ENCODE results near the gene ADGRL2.

Gene ADGRL2

DNA sequence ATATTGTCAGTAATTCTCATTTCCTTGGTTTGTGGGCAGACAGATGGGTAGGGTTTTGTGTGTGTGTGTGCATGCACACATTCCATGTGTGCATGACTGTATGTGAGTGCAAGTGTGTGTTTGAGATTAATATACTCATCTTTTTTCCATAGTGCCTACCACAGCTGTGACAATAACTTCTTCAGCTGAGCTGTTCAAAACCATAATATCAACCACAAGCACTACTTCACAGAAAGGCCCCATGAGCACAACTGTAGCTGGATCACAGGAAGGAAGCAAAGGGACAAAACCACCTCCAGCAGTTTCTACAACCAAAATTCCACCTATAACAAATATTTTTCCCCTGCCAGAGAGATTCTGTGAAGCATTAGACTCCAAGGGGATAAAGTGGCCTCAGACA lies 149.3 kb downstream of the ADGRL2 start:
- H3K27ac ChIP-seq: no peak overlapping the region
- TF ChIP-seq ZFX (IDR thresholded peaks at IDR 0.05; ENCODE audit: borderline replicate concordance): no peak
- TF ChIP-seq, protein P1, sequence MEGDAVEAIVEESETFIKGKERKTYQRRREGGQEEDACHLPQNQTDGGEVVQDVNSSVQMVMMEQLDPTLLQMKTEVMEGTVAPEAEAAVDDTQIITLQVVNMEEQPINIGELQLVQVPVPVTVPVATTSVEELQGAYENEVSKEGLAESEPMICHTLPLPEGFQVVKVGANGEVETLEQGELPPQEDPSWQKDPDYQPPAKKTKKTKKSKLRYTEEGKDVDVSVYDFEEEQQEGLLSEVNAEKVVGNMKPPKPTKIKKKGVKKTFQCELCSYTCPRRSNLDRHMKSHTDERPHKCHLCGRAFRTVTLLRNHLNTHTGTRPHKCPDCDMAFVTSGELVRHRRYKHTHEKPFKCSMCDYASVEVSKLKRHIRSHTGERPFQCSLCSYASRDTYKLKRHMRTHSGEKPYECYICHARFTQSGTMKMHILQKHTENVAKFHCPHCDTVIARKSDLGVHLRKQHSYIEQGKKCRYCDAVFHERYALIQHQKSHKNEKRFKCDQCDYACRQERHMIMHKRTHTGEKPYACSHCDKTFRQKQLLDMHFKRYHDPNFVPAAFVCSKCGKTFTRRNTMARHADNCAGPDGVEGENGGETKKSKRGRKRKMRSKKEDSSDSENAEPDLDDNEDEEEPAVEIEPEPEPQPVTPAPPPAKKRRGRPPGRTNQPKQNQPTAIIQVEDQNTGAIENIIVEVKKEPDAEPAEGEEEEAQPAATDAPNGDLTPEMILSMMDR (IDR thresholded peaks at IDR 0.05): no peak

DNA sequence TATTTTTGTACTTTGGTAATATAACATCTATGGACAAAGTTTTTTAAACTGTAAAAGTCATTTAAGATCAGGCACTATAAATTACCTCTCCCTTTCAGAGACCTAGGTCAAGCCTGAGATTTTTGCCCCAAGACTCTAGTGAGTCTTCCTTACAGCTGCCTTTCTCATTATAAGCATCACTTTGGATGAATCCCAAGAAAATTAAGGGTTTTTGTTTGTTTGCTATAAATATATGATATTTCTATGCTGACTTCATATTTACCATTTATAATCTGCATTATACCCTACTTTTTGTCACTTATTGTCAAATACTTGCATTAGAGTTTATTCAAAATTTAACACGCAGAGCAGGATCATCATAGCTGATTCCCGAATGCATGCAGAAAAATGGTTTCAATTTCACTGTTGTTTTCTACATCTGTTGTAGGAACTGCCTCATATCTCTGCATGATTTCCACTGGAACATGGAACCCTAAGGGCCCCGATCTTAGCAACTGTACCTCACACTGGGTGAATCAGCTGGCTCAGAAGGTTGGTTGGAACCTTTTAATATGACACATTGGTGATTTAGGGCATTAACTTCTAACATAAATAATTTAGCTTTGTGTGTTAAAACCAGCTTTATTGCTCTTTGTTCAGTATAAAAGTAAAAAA lies 150.0 kb downstream of the ADGRL2 start:
- no peak for TF ChIP-seq ZFX (IDR thresholded peaks at IDR 0.05; ENCODE audit: borderline replicate concordance)
- TF ChIP-seq, protein P1 (IDR thresholded peaks at IDR 0.05): no peak

DNA sequence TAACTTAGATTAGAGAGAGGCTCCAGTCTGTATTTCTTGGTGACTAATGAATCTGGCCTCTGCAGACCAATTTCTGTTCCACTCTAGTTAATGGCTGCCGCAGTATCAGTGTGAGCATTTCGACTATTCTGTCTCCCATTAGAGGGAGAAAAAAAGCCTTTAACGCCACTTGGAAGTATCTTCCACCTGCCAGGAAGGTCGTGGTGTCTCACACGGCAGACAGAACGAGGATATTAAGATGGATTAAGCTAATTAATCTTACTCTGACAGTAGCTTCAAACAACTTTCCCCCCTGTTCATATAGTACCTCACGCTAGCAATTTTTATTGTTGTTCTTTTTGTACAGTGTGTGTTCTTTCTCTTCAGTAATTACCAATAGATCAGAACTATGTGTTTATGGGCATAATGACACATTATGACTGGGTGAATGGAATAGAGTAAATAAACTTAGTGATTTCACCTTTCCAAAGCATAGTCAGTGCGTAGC lies 153.8 kb downstream of the ADGRL2 start:
- no peak overlapping the region for H3K27ac ChIP-seq
- no peak for TF ChIP-seq ZFX (IDR thresholded peaks at IDR 0.05; ENCODE audit: borderline replicate concordance)
- TF ChIP-seq, protein P1 (IDR thresholded peaks at IDR 0.05): no peak

More for the DNA sequence above, 150.0 kb downstream of the ADGRL2 start:
- no peak overlapping the region for H3K27ac ChIP-seq

DNA sequence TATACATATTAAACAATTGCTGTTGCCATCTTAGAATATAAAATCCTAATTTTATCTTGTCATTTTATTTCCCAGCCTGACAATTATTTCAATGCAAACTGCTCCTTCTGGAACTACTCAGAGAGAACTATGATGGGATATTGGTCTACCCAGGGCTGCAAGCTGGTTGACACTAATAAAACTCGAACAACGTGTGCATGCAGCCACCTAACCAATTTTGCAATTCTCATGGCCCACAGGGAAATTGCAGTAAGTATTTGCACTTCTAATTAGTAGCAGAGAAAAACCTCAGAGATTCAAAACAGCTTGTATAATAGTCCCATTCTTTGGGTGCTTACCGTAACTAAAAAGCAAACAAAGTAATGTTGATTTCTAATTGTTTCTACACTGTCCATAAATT lies 167.2 kb downstream of the ADGRL2 start:
- TF ChIP-seq, protein P1 (IDR thresholded peaks at IDR 0.05): no peak
- no peak for TF ChIP-seq ZFX (IDR thresholded peaks at IDR 0.05; ENCODE audit: borderline replicate concordance)

DNA sequence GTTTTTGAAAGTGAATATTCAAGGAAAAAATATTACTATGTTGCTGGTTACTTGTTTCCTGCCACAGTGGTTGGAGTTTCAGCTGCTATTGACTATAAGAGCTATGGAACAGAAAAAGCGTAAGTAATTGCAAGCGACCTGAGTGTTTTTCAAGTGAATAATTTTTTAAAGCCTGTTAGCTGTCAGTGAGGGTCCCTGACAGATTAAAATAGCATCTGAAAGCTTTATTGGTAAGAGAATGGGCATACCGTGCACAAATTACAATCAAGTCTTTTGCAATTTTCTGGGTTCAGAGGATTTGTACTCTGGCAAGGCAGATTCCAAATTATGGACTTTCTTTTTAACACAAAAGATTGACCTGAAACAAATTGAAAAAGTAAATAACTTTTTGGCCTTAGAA lies 169.7 kb downstream of the ADGRL2 start:
- no peak for TF ChIP-seq ZFX (IDR thresholded peaks at IDR 0.05; ENCODE audit: borderline replicate concordance)
- TF ChIP-seq, protein P1 (IDR thresholded peaks at IDR 0.05): no peak

More for the DNA sequence above, 167.2 kb downstream of the ADGRL2 start:
- H3K27ac ChIP-seq: no peak overlapping the region

DNA sequence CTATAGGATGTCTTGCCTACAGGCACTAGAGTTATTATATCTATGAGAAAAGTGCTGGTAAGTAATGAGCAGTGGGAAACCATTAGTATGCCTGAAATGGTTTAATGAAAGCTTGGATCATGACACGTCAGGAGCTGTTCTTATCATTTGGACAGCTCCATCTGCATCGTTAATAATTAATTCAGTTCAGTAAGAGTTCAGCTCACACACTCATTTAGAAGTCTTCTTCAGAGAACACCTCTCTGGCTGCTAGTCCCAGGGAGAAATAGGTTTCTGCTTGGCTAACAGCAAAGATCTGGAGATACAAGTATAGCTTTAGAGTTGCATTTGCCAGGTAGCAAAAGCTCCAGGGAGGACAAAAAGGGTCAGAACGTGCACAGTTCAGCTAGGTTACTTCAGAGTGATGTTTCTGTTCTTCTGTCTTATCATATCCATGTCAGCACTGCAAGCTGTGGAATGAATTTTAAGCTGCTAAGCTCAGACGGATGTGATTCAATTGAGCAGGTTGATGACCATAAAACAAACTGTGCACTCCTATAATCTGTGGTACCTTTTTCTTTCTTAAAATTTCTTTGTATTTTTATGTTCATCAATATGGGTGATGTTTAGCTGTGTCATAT lies 173.6 kb downstream of the ADGRL2 start:
- peak overlapping the region; percentile 60 for H3K27ac ChIP-seq
- TF ChIP-seq ZFX (IDR thresholded peaks at IDR 0.05; ENCODE audit: borderline replicate concordance): no peak
- TF ChIP-seq, protein P1 (IDR thresholded peaks at IDR 0.05): no peak

More for the DNA sequence above, 169.7 kb downstream of the ADGRL2 start:
- no peak overlapping the region for H3K27ac ChIP-seq

Measured in 22Rv1 (cell line).